Astrocyte (in vitro differentiated cells and primary cell): Measurements from ENCODE around the gene PGC. TPM values are rescaled to one million over a fixed set of nuclear protein-coding genes. Genes with fewer than 3 reads are reported as not detected.
A peak's percentile ranks its signal among the peaks of the same experiment; 100 is the strongest.

Experiments used
- DNase-seq: peaks from one replicate; pipeline ENCODE4 v3.0.0-alpha.2; 2010; ENCODE audit warnings: low read depth
- FAIRE-seq: peaks from 2 replicates; lab custom pipeline; 2011; peaks lifted over from hg19 to GRCh38; lab: Jason Lieb, UNC
- H2AFZ ChIP-seq: 2 replicates; pipeline ENCODE4 v1.6.0; 2012; ENCODE audit warnings: low read depth, low read length, inconsistent platforms
- H3K27ac ChIP-seq: 2 replicates; pipeline ENCODE4 v1.5.1; 2011; ENCODE audit warnings: low read depth, low read length, inconsistent platforms
- H3K27me3 ChIP-seq: 2 replicates; pipeline ENCODE4 v1.6.0; 2011; ENCODE audit warnings: low read length, inconsistent platforms; ENCODE audit not compliant: insufficient read depth
- H3K36me3 ChIP-seq: 2 replicates; pipeline ENCODE4 v1.5.1; 2011; ENCODE audit warnings: low read length, inconsistent platforms; ENCODE audit not compliant: insufficient read depth
- H3K4me1 ChIP-seq: 2 replicates; pipeline ENCODE4 v1.5.1; 2011; ENCODE audit warnings: low read length, inconsistent platforms; ENCODE audit not compliant: insufficient read depth
- H3K4me2 ChIP-seq: 2 replicates; pipeline ENCODE4 v1.6.0; 2012; ENCODE audit warnings: low read length, inconsistent platforms
- H3K4me3 ChIP-seq: 2 replicates; pipeline ENCODE4 v1.5.1; 2011; ENCODE audit warnings: low read depth, mild to moderate bottlenecking, low read length, inconsistent platforms; ENCODE audit not compliant: insufficient read depth
- H3K79me2 ChIP-seq: 2 replicates; pipeline ENCODE4 v1.6.0; 2012; ENCODE audit warnings: mild to moderate bottlenecking, low read length, inconsistent platforms; ENCODE audit not compliant: insufficient read depth
- H3K9ac ChIP-seq: 2 replicates; pipeline ENCODE4 v1.6.0; 2012; ENCODE audit warnings: mild to moderate bottlenecking, low read length, inconsistent platforms
- H3K9me3 ChIP-seq: 2 replicates; pipeline ENCODE4 v1.5.1; 2012; ENCODE audit warnings: low read depth, mild to moderate bottlenecking, low read length, inconsistent platforms; ENCODE audit not compliant: insufficient read depth
- H4K20me1 ChIP-seq: 2 replicates; pipeline ENCODE4 v1.6.0; 2012; ENCODE audit warnings: low read length, inconsistent platforms; ENCODE audit not compliant: insufficient read depth
- H3K27ac Mint-ChIP-seq: one replicate; pipeline ENCODE4 v1.8.0; 2021; ENCODE audit warnings: mild to moderate bottlenecking, mixed read lengths; ENCODE audit not compliant: unreplicated experiment
- H3K27me3 Mint-ChIP-seq: one replicate; pipeline ENCODE4 v1.8.0; 2021; ENCODE audit warnings: low read depth, mixed read lengths; ENCODE audit not compliant: unreplicated experiment
- H3K36me3 Mint-ChIP-seq: one replicate; pipeline ENCODE4 v1.8.0; 2021; ENCODE audit warnings: low read depth, mixed read lengths; ENCODE audit not compliant: unreplicated experiment
- H3K4me1 Mint-ChIP-seq: one replicate; pipeline ENCODE4 v1.8.0; 2021; ENCODE audit warnings: low read depth, mixed read lengths; ENCODE audit not compliant: unreplicated experiment
- H3K4me3 Mint-ChIP-seq: one replicate; pipeline ENCODE4 v1.8.0; 2021; ENCODE audit warnings: mild to moderate bottlenecking, moderate library complexity, mixed read lengths; ENCODE audit not compliant: unreplicated experiment
- H3K9me3 Mint-ChIP-seq: one replicate; pipeline ENCODE4 v1.8.0; 2021; ENCODE audit warnings: mild to moderate bottlenecking, mixed read lengths; ENCODE audit not compliant: unreplicated experiment
- CTCF ChIP-seq: IDR thresholded peaks from 2 replicates; pipeline ENCODE4 v1.5.1; 2011; ENCODE audit warnings: low read depth, mild to moderate bottlenecking, inconsistent platforms, low read length, moderate library complexity; ENCODE audit not compliant: insufficient read depth
- EZH2 ChIP-seq: IDR thresholded peaks from 2 replicates; pipeline ENCODE4 v1.6.1; 2012; ENCODE audit warnings: mild to moderate bottlenecking, low read length, inconsistent platforms; ENCODE audit not compliant: insufficient read depth
- total RNA-seq: library from RNA; stranded (reverse); gene quantifications from 2 replicates; pipeline ENCODE4 v1.2.1, GENCODE V29; 2021

The PGC gene
- total RNA-seq, 1 donor from 2014 or later: not detected

GRCh38 chr6:41699063-41699462, 48.1 kb downstream of the PGC start:
- peaks cover 19% of the 10 kb centered on the region for H3K27me3 Mint-ChIP-seq
- H3K9me3 Mint-ChIP-seq: no peaks in the 10 kb centered on the region
- FAIRE-seq: no peak
- peak overlapping the region; percentile 83 for H3K9ac ChIP-seq
- H3K27me3 ChIP-seq: no peaks in the 10 kb centered on the region
- no peaks in the 10 kb centered on the region for H4K20me1 ChIP-seq
- DNase-seq: no peak
- H3K79me2 ChIP-seq: no peaks in the 10 kb centered on the region
- peak overlapping the region; percentile 72 for H3K27ac Mint-ChIP-seq
- H3K4me1 Mint-ChIP-seq: peaks cover 14% of the 10 kb centered on the region
- H3K4me2 ChIP-seq: peak overlapping the region; percentile 73
- H2AFZ ChIP-seq: no peak overlapping the region
- H3K36me3 ChIP-seq: no peaks in the 10 kb centered on the region
- H3K4me3 ChIP-seq: peak overlapping the region; percentile 15
- no peak for TF ChIP-seq EZH2
- no peak for TF ChIP-seq CTCF
- peaks cover 38% of the 10 kb centered on the region for H3K4me1 ChIP-seq
- no peaks in the 10 kb centered on the region for H3K36me3 Mint-ChIP-seq
- H3K27ac ChIP-seq: peak overlapping the region; percentile 99
- H3K4me3 Mint-ChIP-seq: no peak overlapping the region
- no peaks in the 10 kb centered on the region for H3K9me3 ChIP-seq

- Histone ChIP-seq H3K4me1 (peaks cover 38% of the 10 kb centered on the region), H3K79me2 (no peaks in the 10 kb centered on the region), H3K9ac (peak overlapping the region; percentile 83), H4K20me1 (no peaks in the 10 kb centered on the region), H2AFZ (peak overlapping the region; percentile 31), H3K9me3 (no peaks in the 10 kb centered on the region), H3K4me2 (peak overlapping the region; percentile 73), H3K36me3 (no peaks in the 10 kb centered on the region), H3K27ac (peak overlapping the region; percentile 99), H3K27me3 (no peaks in the 10 kb centered on the region), H3K4me3 (peak overlapping the region; percentile 36)
- Mint-ChIP-seq H3K36me3 (no peaks in the 10 kb centered on the region), H3K4me3 (no peak overlapping the region), H3K27me3 (peaks cover 16% of the 10 kb centered on the region), H3K9me3 (no peaks in the 10 kb centered on the region), H3K4me1 (peaks cover 14% of the 10 kb centered on the region), H3K27ac (peak overlapping the region; percentile 92)
- FAIRE-seq (no peak), DNase-seq (peak; percentile 97)
- TF ChIP-seq CTCF (no peak), EZH2 (no peak)
Measured at GRCh38 chr6:41697861-41698781, 49.1 kb downstream of the PGC start.

- no peak overlapping the region for H3K27ac Mint-ChIP-seq
Measured at GRCh38 chr6:41696788-41697187, 50.4 kb downstream of the PGC start.

More at GRCh38 chr6:41696788-41697187, 50.4 kb downstream of the PGC start:
- Histone ChIP-seq H3K27me3 (no peaks in the 10 kb centered on the region), H3K4me3 (no peak overlapping the region), H3K36me3 (no peaks in the 10 kb centered on the region), H3K79me2 (no peaks in the 10 kb centered on the region), H3K27ac (no peak overlapping the region), H3K4me2 (no peak overlapping the region), H4K20me1 (no peaks in the 10 kb centered on the region), H3K9ac (no peak overlapping the region), H3K9me3 (no peaks in the 10 kb centered on the region), H2AFZ (no peak overlapping the region), H3K4me1 (peaks cover 38% of the 10 kb centered on the region)
- Mint-ChIP-seq H3K9me3 (peaks cover 2% of the 10 kb centered on the region), H3K36me3 (no peaks in the 10 kb centered on the region), H3K4me1 (peaks cover 16% of the 10 kb centered on the region), H3K4me3 (no peak overlapping the region), H3K27me3 (peaks cover 17% of the 10 kb centered on the region)
- TF ChIP-seq CTCF: no peak
- TF ChIP-seq EZH2: no peak
- no peak for DNase-seq
- no peak for FAIRE-seq
